ENCODE measurements around the gene FXR2.

Gene FXR2

DNA sequence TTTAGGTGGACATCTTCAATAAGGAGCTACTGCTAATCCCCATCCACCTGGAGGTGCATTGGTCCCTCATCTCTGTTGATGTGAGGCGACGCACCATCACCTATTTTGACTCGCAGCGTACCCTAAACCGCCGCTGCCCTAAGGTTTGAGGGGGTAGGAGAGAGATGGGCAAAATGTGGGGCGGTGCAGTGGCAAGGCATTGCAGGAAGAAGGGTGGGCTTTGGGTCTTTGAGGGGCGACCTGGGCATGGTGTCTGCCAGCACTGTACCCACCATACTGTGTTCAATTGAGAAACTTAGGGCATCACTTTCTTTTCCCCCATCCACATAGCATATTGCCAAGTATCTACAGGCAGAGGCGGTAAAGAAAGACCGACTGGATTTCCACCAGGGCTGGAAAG lies 44.3 kb downstream of the FXR2 start:
- DNase-seq (ENCODE audit: low spot score): no peak

DNA sequence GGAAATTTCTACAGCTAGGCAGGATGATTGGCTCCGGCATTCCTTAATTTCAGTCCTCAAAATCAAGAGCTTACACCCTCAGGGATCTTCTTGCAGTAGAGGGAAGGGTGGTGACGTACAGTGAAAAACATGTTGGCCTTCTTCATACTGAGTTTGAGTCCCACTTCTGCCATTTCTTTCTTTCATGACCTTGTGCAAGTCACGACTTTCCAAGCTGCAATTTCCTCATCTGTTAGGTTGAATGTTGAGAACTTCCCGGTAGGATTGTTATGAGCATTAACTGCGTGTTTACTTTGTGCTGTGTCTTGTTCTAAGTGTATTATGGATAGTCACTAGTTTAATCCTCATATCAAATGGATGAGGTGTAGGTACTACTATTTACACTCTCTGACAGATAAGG lies 45.1 kb downstream of the FXR2 start:
- no peak for DNase-seq (ENCODE audit: low spot score)

- no peak for DNase-seq (ENCODE audit: low spot score)
These were observed 51.4 kb downstream of the FXR2 start for GRCh38 chr17:7563115-7563869.

DNA sequence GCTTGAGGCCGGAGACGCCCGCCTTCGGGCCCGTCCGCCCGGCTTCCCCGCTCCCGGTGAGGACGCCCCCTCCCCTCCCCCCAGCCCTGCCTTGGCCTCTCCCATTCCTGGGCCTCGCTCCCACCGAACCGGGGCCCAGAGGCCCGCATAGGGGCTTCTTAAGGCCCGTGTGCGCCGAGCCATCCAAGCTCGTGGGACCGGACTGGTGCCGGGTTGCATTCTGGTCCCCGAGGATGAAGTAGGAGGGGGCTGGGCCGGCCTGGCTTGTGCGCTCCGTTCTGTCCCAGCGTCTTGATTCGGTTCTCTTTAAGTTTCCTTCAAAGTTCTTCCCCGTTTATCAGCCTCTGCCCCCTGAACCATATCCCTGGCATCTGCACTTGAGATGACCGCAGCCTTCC lies 52.5 kb downstream of the FXR2 start:
- DNase-seq (ENCODE audit: low spot score): no peak

- DNase-seq (ENCODE audit: low spot score): peak; percentile 88
These were observed 53.0 kb downstream of the FXR2 start, which contains the start of gene SENP3 for GRCh38 chr17:7561589-7562207. Gene SENP3 (plus strand): TSS chr17:7561919. CDS start chr17:7563077, 1,158 bp downstream.

- peak; percentile 79 for DNase-seq (ENCODE audit: low spot score)
These were observed 53.6 kb downstream of the FXR2 start for GRCh38 chr17:7561028-7561575.

DNA sequence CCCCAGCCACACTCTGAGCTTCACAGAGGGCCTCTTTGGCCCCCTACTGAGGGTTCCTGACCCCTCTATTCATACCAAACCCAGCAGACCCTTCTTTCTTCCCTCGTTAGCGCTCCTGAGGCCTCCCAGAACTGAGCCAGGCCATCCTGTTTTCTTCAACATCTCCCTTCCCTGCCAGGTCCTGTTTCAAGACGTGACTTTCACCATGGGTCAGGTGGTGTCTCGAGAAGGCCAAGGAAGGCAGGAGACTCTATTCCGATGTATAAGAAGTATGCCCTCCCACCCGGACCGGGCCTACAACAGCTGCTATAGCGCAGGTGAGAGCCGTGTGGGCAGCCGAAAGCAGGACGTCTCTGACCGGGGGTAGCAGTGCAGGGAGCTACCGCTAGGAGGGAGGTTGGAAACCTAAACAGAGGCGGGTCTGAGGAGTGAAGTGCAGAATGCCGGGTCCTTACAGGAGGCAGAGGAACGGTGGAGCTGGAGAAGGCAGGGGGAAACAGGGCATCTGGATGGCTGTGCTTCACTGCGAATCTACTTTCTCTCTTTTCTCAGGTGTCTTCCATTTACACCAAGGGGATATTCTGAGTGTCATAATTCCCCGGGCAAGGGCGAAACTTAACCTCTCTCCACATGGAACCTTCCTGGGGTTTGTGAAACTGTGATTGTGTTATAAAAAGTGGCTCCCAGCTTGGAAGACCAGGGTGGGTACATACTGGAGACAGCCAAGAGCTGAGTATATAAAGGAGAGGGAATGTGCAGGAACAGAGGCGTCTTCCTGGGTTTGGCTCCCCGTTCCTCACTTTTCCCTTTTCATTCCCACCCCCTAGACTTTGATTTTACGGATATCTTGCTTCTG lies 54.3 kb downstream of the FXR2 start:
- DNase-seq (ENCODE audit: low spot score): peak; percentile 35

- DNase-seq (ENCODE audit: low spot score): no peak
These were observed 55.2 kb downstream of the FXR2 start for GRCh38 chr17:7559320-7560171.

GRCh38 chr17:7558544-7559319 lies 56.0 kb downstream of the FXR2 start, which contains the start of gene TNFSF13:
Gene TNFSF13 (plus strand): TSS chr17:7558750. CDS start chr17:7559040, 290 bp downstream.
- no peak for DNase-seq (ENCODE audit: low spot score)

DNA sequence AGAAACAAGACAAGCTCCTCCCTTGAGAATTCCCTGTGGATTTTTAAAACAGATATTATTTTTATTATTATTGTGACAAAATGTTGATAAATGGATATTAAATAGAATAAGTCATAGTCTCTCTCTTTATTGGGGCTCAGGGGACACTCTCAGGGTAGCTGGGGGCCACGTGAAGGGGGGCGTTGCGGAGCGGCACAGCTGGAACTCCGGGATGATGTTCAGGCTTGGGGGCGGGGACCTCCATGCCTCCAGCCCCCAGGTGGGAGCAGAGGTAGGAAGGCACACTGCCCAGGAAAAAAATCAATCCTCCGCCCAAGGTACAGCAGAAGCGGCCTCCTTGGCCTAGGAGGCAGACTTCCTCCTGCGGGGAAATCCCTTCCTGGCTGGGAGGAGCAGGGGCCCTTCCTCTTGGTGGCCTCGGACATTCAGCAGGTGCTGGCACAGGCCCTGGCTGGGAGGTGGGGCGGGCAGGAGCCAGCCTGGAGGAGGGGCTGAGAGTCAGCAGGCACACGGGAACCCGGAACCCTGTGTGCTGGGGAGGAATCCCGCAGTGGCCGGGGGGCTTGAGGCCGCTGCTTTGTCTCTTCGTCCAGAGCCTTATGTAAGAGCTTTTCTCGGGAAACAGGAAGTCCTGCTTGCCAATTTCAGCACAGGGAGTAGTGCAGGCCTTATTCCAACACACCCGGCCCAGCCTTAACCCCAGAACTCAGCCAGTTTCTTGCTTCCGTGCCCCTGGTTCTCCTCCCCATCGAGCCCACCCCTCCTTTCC lies 56.7 kb downstream of the FXR2 start:
- no peak for DNase-seq (ENCODE audit: low spot score)

- no peak for DNase-seq (ENCODE audit: low spot score)
These were observed 57.4 kb downstream of the FXR2 start for GRCh38 chr17:7557147-7557764.

GRCh38 chr17:7556627-7557026 lies 58.1 kb downstream of the FXR2 start:
- DNase-seq (ENCODE audit: low spot score): no peak

- no peak for DNase-seq (ENCODE audit: low spot score)
These were observed 59.3 kb downstream of the FXR2 start for GRCh38 chr17:7555320-7555948.

DNA sequence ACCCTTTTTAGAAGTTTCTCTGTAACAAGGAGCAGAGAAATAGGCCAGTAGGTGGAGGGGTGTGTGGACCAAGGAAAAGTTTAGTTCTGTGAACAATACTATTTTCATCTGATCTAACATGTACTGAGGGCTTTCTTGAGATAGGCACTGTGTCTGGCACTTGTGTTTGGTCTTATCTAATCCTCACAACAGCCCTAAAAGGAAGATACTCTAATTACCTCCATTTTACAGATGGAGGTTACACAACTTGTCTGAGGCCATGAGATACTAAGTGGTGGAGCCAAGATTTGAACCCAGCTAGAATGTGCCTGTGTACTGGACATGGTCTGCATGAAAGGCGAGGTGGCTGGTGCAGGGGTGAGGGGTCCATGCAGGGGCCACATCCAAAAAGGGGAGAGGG lies 61.3 kb downstream of the FXR2 start:
- no peak for DNase-seq (ENCODE audit: low spot score)

DNA sequence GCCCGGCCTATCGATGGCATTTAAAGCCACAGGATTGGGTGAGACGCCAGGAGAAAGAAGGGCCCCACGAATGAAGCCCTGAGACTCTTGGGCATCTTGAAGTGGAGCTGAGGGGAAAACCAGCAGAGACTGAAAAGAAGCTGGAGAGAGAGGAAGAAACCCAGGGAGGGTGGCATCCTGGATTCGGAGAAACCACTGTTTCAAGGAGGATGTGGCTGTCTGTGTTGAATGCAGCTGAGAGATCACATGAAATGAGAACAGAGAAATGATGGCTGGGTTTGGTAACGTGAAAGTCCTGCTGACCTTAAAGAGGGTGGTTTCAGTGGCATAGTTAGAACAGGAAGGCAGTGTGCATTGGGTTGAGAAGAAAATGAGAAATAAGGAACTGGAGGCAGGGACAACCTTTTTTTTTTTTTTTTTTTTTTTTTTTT lies 62.1 kb downstream of the FXR2 start:
- DNase-seq (ENCODE audit: low spot score): peak; percentile 65

DNA sequence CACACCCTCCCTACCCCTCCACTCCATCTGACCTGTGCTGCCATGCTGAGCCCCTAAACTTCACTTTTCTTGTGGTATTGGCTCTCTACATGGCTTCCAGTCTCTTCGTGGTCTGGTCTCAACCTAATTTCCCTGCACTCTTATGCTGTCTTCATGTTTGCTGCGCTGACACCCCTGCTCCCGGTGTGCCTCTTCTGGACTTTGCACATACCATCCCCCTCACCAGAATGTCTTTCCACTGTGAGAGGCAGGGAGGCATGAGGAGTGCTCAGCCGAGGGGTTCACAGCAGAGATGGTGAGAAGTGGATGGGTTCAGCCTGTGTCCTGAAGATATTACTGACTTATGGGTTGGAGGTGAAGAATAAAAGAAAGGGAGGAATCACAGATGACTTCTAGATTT lies 63.3 kb downstream of the FXR2 start:
- no peak for DNase-seq (ENCODE audit: low spot score)

DNA sequence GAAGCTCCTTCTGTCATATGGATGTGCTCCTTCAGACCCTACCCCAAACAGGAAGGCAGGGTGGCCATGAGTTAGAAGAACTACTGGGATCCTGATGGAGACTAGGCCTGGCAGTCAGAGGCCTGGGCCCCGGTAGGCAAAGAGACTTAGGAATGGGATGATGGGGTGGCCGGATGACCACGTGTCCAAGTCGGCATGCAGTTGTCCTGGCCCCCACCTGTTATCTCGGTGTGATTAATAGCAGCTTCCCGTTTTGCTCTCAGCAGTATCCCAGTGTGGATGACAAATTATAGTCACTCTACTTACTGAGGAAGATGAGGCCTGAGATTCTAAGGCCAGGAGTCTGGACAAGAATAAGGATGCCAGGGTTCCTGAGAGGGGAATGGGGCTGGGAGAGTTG lies 64.4 kb downstream of the FXR2 start:
- no peak for DNase-seq (ENCODE audit: low spot score)

DNA sequence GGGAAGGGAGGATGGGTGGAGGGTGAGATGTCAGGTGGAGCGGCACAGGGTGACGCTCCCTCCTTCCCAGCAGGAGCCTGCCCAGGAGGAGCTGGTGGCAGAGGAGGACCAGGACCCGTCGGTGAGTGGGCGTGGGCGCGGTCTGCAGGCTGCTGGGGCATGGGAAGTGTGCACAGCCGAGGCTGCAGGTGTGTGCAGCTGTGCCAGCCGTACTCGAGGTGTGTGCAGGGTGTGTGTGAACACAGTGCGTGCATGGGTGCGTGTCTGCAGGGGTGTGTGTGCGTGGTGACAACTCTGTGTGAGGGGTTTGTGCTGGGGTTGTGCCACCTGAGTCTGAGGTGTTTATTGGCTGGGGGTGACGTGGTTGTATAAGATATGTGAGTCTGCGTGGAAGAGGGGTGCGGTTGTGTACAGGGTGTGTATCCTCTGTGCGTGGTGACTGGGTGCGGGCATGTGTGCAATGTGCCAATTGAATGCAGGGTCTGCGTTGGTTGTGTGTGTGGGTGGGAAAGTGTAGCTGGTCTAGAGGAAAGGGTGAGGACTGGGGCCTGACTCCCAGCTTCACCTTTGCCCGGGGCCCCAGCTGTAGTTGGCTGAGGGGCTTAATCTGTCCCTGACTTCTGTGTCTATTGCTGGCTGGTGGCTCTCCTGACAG lies 65.2 kb downstream of the FXR2 start:
- DNase-seq (ENCODE audit: low spot score): peak; percentile 42
